Erythroblast (primary cell): ENCODE data around the gene VRK3.

Source experiments
- GATA1 ChIP-seq: IDR thresholded peaks from 2 replicates; pipeline ENCODE4 v1.6.1; 2011; ENCODE audit warnings: low read depth, mild to moderate bottlenecking, control low read depth, low read length, moderate library complexity
- POLR2A ChIP-seq: IDR thresholded peaks from 2 replicates; pipeline ENCODE4 v1.6.1; 2011; ENCODE audit warnings: mild to moderate bottlenecking, low read length

- TF ChIP-seq POLR2A = no peak
- TF ChIP-seq GATA1 = no peak
Observed at GRCh38 chr19:50042363-50043024, 17.3 kb upstream of the VRK3 start.
